GM12865 (cell line): ENCODE data around the gene PTPRU.

Source experiments
- DNase-seq: peaks from one replicate; pipeline ENCODE4 v3.0.0; 2010; ENCODE audit warnings: low read depth
- H3K4me3 ChIP-seq: 2 replicates; pipeline ENCODE4 v1.5.1; 2011; ENCODE audit warnings: mild to moderate bottlenecking, low read depth, low read length, control low read depth
- TF ChIP-seq, protein P1 (sequence below): IDR thresholded peaks from 2 replicates; pipeline ENCODE4 v1.5.1; 2011; ENCODE audit warnings: low read length, control low read depth, low read depth, inconsistent platforms; ENCODE audit not compliant: insufficient read depth; ENCODE audit errors: missing control alignments

The PTPRU gene

DNA sequence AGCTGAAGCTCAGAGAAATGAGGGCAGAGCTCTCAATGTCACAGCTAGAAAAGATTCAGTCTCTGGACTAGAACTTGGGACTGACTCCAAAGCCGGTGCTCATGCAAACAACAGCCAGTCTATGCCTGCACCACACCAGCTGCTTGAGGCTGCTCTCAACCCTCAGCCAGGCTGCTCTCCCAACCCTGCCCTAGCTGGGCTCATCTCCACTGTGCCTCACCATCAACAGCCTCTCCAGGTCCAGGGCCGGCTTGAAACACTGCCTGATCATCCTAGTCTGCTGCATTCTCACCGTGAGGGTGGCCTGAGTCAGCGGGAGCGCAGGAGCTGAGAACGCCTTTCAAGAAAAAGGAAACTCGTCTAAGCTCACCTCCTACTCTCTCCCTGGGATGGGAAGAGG, 94.5 kb downstream of the PTPRU start:
- no peak overlapping the region for H3K4me3 ChIP-seq

DNA sequence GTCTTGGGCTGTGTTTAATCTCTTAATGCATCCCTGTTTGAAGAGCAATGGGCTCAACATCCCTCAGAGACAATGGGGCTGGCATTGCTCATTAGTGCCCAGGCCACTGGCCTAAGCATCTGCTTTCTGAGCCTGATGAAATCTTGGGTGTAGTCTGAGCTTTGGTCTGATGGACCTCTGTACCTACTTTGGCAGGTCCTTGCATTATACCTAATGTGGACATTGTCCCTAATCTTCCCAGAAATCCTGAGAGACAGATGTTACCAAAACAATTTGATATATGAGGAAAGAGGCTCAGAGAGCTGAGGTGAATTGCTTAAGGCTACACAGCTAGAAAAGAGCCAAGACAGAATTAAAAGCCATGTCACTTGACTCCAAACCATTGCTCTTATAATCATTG, 95.0 kb downstream of the PTPRU start:
- H3K4me3 ChIP-seq, result no peak overlapping the region
- TF ChIP-seq, protein P1, sequence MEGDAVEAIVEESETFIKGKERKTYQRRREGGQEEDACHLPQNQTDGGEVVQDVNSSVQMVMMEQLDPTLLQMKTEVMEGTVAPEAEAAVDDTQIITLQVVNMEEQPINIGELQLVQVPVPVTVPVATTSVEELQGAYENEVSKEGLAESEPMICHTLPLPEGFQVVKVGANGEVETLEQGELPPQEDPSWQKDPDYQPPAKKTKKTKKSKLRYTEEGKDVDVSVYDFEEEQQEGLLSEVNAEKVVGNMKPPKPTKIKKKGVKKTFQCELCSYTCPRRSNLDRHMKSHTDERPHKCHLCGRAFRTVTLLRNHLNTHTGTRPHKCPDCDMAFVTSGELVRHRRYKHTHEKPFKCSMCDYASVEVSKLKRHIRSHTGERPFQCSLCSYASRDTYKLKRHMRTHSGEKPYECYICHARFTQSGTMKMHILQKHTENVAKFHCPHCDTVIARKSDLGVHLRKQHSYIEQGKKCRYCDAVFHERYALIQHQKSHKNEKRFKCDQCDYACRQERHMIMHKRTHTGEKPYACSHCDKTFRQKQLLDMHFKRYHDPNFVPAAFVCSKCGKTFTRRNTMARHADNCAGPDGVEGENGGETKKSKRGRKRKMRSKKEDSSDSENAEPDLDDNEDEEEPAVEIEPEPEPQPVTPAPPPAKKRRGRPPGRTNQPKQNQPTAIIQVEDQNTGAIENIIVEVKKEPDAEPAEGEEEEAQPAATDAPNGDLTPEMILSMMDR, result no peak
- no peak for DNase-seq

More for the DNA sequence above, 94.5 kb downstream of the PTPRU start:
- DNase-seq, result no peak
- TF ChIP-seq, protein P1, result no peak

DNA sequence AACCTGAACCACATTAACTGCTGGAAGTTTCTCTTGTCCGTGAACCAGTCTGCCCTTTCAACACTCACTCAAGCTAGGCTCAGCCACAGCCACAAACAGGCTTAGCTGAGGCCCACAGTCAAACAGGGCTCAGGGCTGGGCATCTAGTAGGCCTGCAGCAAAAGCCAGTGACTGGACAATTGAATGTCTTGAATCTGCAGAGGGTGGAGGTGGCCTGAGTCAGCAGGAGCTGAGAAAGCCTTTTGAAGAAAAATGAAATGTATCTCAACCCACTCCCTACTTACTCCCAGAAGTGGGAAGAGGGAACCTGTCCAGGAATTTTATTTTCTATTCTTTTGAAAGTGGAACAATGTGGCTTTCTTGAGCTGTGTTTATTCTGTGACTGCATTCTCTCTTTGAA, 95.4 kb downstream of the PTPRU start:
- no peak for DNase-seq
- TF ChIP-seq, protein P1, result no peak
- no peak overlapping the region for H3K4me3 ChIP-seq

DNA sequence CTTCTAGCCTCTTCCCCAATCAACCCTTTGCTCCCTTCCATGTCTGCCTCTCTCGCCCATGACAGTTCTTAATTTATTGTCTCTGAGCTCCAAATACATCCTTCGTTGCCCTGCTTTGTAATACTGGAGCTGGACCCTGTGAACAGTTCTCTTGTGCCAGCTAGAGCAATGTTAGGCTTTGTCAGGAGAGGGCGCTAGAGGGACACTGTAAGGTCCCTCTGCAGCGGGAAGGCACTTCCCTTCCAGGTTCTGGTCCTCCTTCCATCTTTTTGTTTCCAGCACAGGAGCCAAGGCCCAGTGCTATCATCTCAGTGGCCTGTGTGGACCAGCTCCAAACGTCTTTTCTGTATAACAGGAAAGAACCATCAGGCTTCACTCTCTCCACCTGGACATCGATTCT, 95.9 kb downstream of the PTPRU start:
- peak; percentile 48 for DNase-seq
- TF ChIP-seq, protein P1, result peak; percentile 62
- H3K4me3 ChIP-seq, result no peak overlapping the region

DNA sequence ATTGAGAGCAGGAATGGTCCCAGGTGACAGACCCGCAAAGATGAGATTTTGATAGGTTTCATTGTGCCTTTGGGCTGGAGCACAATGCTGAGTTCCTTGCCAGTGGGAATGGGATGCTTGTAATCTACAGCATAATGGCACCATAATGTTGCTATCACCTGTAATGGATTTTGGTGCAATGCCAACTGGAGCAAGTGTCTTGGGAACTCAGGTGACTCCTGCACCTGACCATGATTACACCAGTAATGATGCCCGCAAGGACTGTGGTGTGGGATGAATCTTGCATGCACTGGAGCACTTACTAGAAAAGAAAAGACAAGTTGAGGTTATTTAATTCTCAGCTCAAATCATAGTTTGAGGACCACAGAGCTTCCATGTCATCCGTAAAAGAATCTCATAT, 96.7 kb downstream of the PTPRU start:
- TF ChIP-seq, protein P1, result no peak
- DNase-seq, result no peak
- no peak overlapping the region for H3K4me3 ChIP-seq

DNA sequence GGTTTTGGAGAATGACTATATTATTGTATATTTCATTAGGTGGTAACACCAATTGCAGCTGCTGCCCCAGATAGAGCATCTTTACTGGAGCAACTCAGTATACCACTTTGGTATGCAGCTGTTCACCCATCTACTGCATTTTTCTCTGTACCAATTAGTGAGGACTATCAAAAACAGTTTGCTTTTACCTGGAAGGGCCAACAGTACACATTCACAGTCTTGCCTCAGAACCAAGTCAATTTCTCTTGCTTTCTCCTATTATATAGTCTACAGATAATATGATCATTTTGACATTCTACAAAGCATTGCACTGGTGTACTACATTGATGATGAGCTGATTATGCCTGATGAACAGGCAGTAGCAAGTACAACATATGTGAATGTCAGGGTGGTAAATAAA, 99.3 kb downstream of the PTPRU start:
- no peak for DNase-seq
- TF ChIP-seq, protein P1, result no peak
- no peak overlapping the region for H3K4me3 ChIP-seq

DNA sequence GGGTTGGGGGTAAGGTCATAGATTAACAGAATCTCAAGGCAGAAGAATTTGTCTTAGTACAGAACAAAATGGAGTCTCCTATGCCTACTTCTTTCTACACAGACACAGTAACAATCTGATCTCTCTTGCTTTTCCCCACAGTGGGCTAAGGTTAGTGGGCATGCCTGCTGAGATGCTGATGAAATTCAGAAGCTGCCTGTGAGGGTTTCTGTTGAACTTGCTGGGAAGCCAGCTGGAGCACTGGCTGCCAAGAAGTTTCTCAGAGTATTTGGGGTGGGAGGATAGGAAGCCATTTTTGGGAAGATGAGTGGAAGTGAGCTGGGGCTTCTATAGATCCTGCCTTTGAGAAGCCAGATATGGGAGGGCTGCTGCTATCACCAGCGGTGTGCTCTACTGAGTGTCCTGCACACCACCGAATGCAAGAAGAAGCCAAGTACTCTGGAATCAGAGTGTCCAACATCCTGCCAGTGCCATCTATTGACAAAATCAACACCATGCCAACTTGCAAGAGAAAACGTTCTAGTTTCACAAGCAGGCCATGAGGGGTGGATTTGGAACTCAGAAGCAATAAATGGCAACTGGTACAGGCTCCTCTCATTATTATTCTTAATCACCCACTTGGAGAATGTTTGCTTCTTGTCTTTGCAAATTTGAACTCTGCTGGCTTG, 102.7 kb downstream of the PTPRU start:
- TF ChIP-seq, protein P1, result no peak
- H3K4me3 ChIP-seq, result no peak overlapping the region
- no peak for DNase-seq
